GM21381 (cell line): ENCODE results near the gene YWHAH.
A peak's percentile ranks its signal among the peaks of the same experiment; 100 is the strongest.

Experiments
- ATAC-seq: cut with Tn5 transposase; IDR thresholded peaks from one replicate; pipeline ENCODE4 v1.9.1; 2021; ENCODE audit warnings: mild to moderate bottlenecking, moderate library complexity; ENCODE audit not compliant: unreplicated experiment

YWHAH gene

GRCh38 chr22:31922534-31922933, 21.8 kb upstream of the YWHAH start:
- no peak for ATAC-seq

GRCh38 chr22:31923136-31923535, 21.2 kb upstream of the YWHAH start:
- ATAC-seq = no peak

- ATAC-seq = no peak
These were observed 20.6 kb upstream of the YWHAH start for GRCh38 chr22:31923747-31924146.

GRCh38 chr22:31925056-31925455, 19.3 kb upstream of the YWHAH start:
- no peak for ATAC-seq

GRCh38 chr22:31926024-31926423, 18.3 kb upstream of the YWHAH start:
- ATAC-seq = no peak

GRCh38 chr22:31926969-31927368, 17.4 kb upstream of the YWHAH start:
- ATAC-seq = no peak

GRCh38 chr22:31927562-31927961, 16.8 kb upstream of the YWHAH start:
- ATAC-seq = no peak

GRCh38 chr22:31929167-31929930, 15.0 kb upstream of the YWHAH start:
- no peak for ATAC-seq

GRCh38 chr22:31932863-31933262, 11.5 kb upstream of the YWHAH start:
- ATAC-seq = no peak

- no peak for ATAC-seq
These were observed 10.9 kb upstream of the YWHAH start for GRCh38 chr22:31933406-31933805.

- ATAC-seq = no peak
These were observed 10.4 kb upstream of the YWHAH start for GRCh38 chr22:31933816-31934482.

- no peak for ATAC-seq
These were observed 8.2 kb upstream of the YWHAH start for GRCh38 chr22:31935961-31936635.

GRCh38 chr22:31937341-31937740, 7.0 kb upstream of the YWHAH start:
- no peak for ATAC-seq

- no peak for ATAC-seq
These were observed 6.0 kb upstream of the YWHAH start for GRCh38 chr22:31938296-31938695.

GRCh38 chr22:31940506-31940905, 3.8 kb upstream of the YWHAH start:
- no peak for ATAC-seq

- no peak for ATAC-seq
These were observed 2.2 kb upstream of the YWHAH start for GRCh38 chr22:31942091-31942490.

GRCh38 chr22:31943206-31943977, 943 bp upstream of the YWHAH start:
- no peak for ATAC-seq

- ATAC-seq = peak; percentile 25
These were observed 536 bp downstream of the YWHAH start for GRCh38 chr22:31944700-31945442.

- no peak for ATAC-seq
These were observed 1.1 kb downstream of the YWHAH start for GRCh38 chr22:31945443-31945855.

GRCh38 chr22:31945971-31946680, 1.8 kb downstream of the YWHAH start:
- ATAC-seq = no peak
